Endothelial cell (in vitro differentiated cells): ENCODE data around the gene SORCS2. TPM values are rescaled to one million over a fixed set of nuclear protein-coding genes. Genes with fewer than 3 reads are reported as not detected.

Source experiments
- DNase-seq: peaks from one replicate; pipeline ENCODE4 v3.0.0; 2021; ENCODE audit warnings: low spot score
- H3K27ac Mint-ChIP-seq: one replicate; pipeline ENCODE4 v1.8.0; 2021; ENCODE audit warnings: mixed read lengths, inconsistent platforms; ENCODE audit not compliant: unreplicated experiment
- H3K27me3 Mint-ChIP-seq: one replicate; pipeline ENCODE4 v1.8.0; 2021; ENCODE audit warnings: mild to moderate bottlenecking, moderate library complexity, mixed read lengths, inconsistent platforms; ENCODE audit not compliant: unreplicated experiment
- H3K36me3 Mint-ChIP-seq: one replicate; pipeline ENCODE4 v1.8.0; 2021; ENCODE audit warnings: mild to moderate bottlenecking, low read depth, mixed read lengths, inconsistent platforms; ENCODE audit not compliant: unreplicated experiment
- H3K4me1 Mint-ChIP-seq: one replicate; pipeline ENCODE4 v1.8.0; 2021; ENCODE audit warnings: mild to moderate bottlenecking, mixed read lengths, inconsistent platforms; ENCODE audit not compliant: unreplicated experiment
- H3K4me3 Mint-ChIP-seq: one replicate; pipeline ENCODE4 v1.8.0; 2021; ENCODE audit warnings: mild to moderate bottlenecking, mixed read lengths, inconsistent platforms; ENCODE audit not compliant: unreplicated experiment
- H3K9me3 Mint-ChIP-seq: one replicate; pipeline ENCODE4 v1.8.0; 2021; ENCODE audit warnings: mixed read lengths, inconsistent platforms; ENCODE audit not compliant: unreplicated experiment
- CTCF ChIP-seq: fragments of 200-600 bp; sonication (generic); IDR thresholded peaks from one replicate; pipeline ENCODE4 v1.5.0; 2021; ENCODE audit warnings: antibody characterized with exemption; ENCODE audit not compliant: unreplicated experiment
- total RNA-seq: library from RNA; stranded (reverse); fragmentation: NEBNext Ultra II Directional; extraction: Animal tissue kit (Norgen Biotek cat#: 25700); gene quantifications from one replicate; pipeline ENCODE4 v1.2.1, GENCODE V29; 2021; ENCODE audit not compliant: unreplicated experiment

The SORCS2 gene
- total RNA-seq, 1 donor from 2014 or later: 1.3 TPM

GRCh38 chr4:7756071-7756470 is 563.7 kb downstream of the SORCS2 start:
- peaks cover 8% of the 10 kb centered on the region for H3K27me3 Mint-ChIP-seq
- H3K27ac Mint-ChIP-seq: no peak overlapping the region
- H3K4me3 Mint-ChIP-seq: no peak overlapping the region
- H3K9me3 Mint-ChIP-seq: no peaks in the 10 kb centered on the region
- peaks cover 5% of the 10 kb centered on the region for H3K36me3 Mint-ChIP-seq
- H3K4me1 Mint-ChIP-seq: peaks cover 2% of the 10 kb centered on the region
- DNase-seq: no peak
- TF ChIP-seq CTCF: no peak

- peaks cover 5% of the 10 kb centered on the region for H3K36me3 Mint-ChIP-seq
- no peak overlapping the region for H3K27ac Mint-ChIP-seq
These were observed 564.4 kb downstream of the SORCS2 start for GRCh38 chr4:7756561-7757355.

GRCh38 chr4:7757501-7758471 is 565.4 kb downstream of the SORCS2 start:
- H3K27ac Mint-ChIP-seq: peak overlapping the region; percentile 9
- H3K36me3 Mint-ChIP-seq: peaks cover 5% of the 10 kb centered on the region
- no peaks in the 10 kb centered on the region for H3K9me3 Mint-ChIP-seq

More at GRCh38 chr4:7756561-7757355, 564.4 kb downstream of the SORCS2 start:
- H3K4me1 Mint-ChIP-seq: peaks cover 2% of the 10 kb centered on the region
- H3K4me3 Mint-ChIP-seq: no peak overlapping the region
- no peak for DNase-seq
- no peak for TF ChIP-seq CTCF
- no peaks in the 10 kb centered on the region for H3K9me3 Mint-ChIP-seq
- H3K27me3 Mint-ChIP-seq: peaks cover 8% of the 10 kb centered on the region

GRCh38 chr4:7758476-7758875 is 566.1 kb downstream of the SORCS2 start:
- Mint-ChIP-seq H3K36me3 (peaks cover 5% of the 10 kb centered on the region), H3K9me3 (no peaks in the 10 kb centered on the region), H3K27me3 (peaks cover 8% of the 10 kb centered on the region), H3K27ac (no peak overlapping the region), H3K4me3 (no peak overlapping the region), H3K4me1 (peaks cover 2% of the 10 kb centered on the region)
- DNase-seq: no peak
- no peak for TF ChIP-seq CTCF

More at GRCh38 chr4:7757501-7758471, 565.4 kb downstream of the SORCS2 start:
- Mint-ChIP-seq H3K4me1 (peaks cover 2% of the 10 kb centered on the region), H3K4me3 (no peak overlapping the region), H3K27me3 (peaks cover 8% of the 10 kb centered on the region)
- no peak for DNase-seq
- no peak for TF ChIP-seq CTCF
